Astrocyte (in vitro differentiated cells and primary cell): Measurements from ENCODE around the gene UBAC2.

ENCODE experiments used
- EZH2 ChIP-seq: IDR thresholded peaks from 2 replicates; pipeline ENCODE4 v1.6.1; 2012; ENCODE audit warnings: mild to moderate bottlenecking, low read length, inconsistent platforms; ENCODE audit not compliant: insufficient read depth
- TF ChIP-seq, protein P1 (sequence below): IDR thresholded peaks from 2 replicates; pipeline ENCODE4 v1.5.1; 2011; ENCODE audit warnings: low read depth, mild to moderate bottlenecking, inconsistent platforms, low read length, moderate library complexity; ENCODE audit not compliant: insufficient read depth

GRCh38 chr13:99415014-99415650, 214.5 kb downstream of the UBAC2 start:
- TF ChIP-seq, protein P1, sequence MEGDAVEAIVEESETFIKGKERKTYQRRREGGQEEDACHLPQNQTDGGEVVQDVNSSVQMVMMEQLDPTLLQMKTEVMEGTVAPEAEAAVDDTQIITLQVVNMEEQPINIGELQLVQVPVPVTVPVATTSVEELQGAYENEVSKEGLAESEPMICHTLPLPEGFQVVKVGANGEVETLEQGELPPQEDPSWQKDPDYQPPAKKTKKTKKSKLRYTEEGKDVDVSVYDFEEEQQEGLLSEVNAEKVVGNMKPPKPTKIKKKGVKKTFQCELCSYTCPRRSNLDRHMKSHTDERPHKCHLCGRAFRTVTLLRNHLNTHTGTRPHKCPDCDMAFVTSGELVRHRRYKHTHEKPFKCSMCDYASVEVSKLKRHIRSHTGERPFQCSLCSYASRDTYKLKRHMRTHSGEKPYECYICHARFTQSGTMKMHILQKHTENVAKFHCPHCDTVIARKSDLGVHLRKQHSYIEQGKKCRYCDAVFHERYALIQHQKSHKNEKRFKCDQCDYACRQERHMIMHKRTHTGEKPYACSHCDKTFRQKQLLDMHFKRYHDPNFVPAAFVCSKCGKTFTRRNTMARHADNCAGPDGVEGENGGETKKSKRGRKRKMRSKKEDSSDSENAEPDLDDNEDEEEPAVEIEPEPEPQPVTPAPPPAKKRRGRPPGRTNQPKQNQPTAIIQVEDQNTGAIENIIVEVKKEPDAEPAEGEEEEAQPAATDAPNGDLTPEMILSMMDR = no peak
- no peak for TF ChIP-seq EZH2
